Measurements from ENCODE around the gene IGFBP6.
A peak's percentile ranks its signal among the peaks of the same experiment; 100 is the strongest.

The IGFBP6 gene

DNA sequence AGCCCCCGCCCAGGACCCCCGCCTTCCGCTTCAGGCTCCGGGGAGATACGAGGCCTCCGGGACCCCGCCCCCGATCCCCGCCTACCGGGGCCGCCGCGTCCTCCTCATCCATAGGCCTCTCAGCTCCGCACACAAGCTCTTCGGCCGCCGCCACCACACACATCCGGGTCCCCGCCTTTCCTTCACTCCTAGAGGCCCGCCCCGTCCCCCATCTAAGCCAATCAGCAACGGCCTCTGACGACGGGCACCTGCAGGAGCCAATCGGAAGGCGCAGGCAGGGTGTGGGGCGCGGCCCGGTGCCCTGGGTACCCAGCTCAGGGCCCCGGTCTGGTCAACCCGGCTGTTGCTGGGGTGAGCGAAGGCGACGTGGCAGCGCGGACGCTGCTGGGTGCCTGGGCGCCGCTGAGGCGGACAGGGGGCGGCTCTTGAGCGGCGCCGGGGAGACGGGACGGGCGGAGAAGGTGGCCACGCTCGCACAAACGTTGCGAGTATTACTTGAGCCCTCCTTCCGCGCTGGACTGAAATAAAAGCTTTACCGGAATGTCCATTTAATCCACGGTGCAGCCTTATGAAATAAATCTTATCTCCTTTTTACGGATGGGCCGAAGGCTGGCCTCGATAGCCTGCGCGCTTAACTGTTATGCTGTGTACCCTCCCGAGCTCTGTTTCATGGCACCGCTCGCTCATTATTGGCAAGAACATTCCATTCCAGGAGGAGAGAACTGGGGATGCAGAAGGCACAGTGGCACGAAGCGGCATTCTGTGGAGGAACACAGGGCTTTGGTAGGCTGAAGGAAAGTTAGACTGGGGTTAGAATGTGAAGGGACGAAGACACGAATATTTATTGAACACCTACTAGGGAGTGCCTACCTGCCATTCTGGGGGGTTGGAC lies 18.0 kb upstream of the IGFBP6 start, which contains the start of gene SPRYD3 (continued):
- TF ChIP-seq ZNF324 (tag by site-specific recombination; IDR thresholded peaks at IDR 0.05) (no peak), ZNF654 (tag by site-specific recombination; IDR thresholded peaks at IDR 0.05; ENCODE audit: low read depth) (no peak), ZNF2 (tag by site-specific recombination; IDR thresholded peaks at IDR 0.05) (no peak), ZNF423 (tag by site-specific recombination; IDR thresholded peaks at IDR 0.05) (no peak; the same call in 1 of the 2 replicates), ZNF621 (tag by site-specific recombination; IDR thresholded peaks at IDR 0.05) (no peak), ZNF23 (tag by site-specific recombination; IDR thresholded peaks at IDR 0.05; ENCODE audit: borderline replicate concordance) (no peak), ZNF223 (tag by site-specific recombination; IDR thresholded peaks at IDR 0.05) (no peak), ZNF677 (tag by site-specific recombination; IDR thresholded peaks at IDR 0.05) (no peak), ZNF10 (tag by site-specific recombination; IDR thresholded peaks at IDR 0.05) (no peak), ZNF626 (tag by site-specific recombination; IDR thresholded peaks at IDR 0.05) (no peak), ZNF391 (tag by site-specific recombination; IDR thresholded peaks at IDR 0.05; ENCODE audit: borderline replicate concordance, low read depth) (no peak), ZBTB8A (tag by site-specific recombination; IDR thresholded peaks at IDR 0.05) (peak; percentile 24), ZNF311 (tag by site-specific recombination; IDR thresholded peaks at IDR 0.05; ENCODE audit: borderline replicate concordance) (no peak), ZNF292 (tag by site-specific recombination; IDR thresholded peaks at IDR 0.05; ENCODE audit: borderline replicate concordance, low read depth) (no peak), KLF9 (tag by site-specific recombination; IDR thresholded peaks at IDR 0.05; ENCODE audit: low read depth) (peak; percentile 82; the same call in 1 of the 2 replicates), ZNF140 (tag by site-specific recombination; IDR thresholded peaks at IDR 0.05) (no peak), FEZF1 (tag by site-specific recombination; IDR thresholded peaks at IDR 0.05) (no peak), ZBTB48 (tag by site-specific recombination; IDR thresholded peaks at IDR 0.05) (no peak), ZNF302 (tag by site-specific recombination; IDR thresholded peaks at IDR 0.05; ENCODE audit: low read depth) (no peak), YY2 (tag by site-specific recombination; IDR thresholded peaks at IDR 0.05) (no peak), ZNF350 (tag by site-specific recombination; IDR thresholded peaks at IDR 0.05) (no peak)
- TF ChIP-seq, protein P1, sequence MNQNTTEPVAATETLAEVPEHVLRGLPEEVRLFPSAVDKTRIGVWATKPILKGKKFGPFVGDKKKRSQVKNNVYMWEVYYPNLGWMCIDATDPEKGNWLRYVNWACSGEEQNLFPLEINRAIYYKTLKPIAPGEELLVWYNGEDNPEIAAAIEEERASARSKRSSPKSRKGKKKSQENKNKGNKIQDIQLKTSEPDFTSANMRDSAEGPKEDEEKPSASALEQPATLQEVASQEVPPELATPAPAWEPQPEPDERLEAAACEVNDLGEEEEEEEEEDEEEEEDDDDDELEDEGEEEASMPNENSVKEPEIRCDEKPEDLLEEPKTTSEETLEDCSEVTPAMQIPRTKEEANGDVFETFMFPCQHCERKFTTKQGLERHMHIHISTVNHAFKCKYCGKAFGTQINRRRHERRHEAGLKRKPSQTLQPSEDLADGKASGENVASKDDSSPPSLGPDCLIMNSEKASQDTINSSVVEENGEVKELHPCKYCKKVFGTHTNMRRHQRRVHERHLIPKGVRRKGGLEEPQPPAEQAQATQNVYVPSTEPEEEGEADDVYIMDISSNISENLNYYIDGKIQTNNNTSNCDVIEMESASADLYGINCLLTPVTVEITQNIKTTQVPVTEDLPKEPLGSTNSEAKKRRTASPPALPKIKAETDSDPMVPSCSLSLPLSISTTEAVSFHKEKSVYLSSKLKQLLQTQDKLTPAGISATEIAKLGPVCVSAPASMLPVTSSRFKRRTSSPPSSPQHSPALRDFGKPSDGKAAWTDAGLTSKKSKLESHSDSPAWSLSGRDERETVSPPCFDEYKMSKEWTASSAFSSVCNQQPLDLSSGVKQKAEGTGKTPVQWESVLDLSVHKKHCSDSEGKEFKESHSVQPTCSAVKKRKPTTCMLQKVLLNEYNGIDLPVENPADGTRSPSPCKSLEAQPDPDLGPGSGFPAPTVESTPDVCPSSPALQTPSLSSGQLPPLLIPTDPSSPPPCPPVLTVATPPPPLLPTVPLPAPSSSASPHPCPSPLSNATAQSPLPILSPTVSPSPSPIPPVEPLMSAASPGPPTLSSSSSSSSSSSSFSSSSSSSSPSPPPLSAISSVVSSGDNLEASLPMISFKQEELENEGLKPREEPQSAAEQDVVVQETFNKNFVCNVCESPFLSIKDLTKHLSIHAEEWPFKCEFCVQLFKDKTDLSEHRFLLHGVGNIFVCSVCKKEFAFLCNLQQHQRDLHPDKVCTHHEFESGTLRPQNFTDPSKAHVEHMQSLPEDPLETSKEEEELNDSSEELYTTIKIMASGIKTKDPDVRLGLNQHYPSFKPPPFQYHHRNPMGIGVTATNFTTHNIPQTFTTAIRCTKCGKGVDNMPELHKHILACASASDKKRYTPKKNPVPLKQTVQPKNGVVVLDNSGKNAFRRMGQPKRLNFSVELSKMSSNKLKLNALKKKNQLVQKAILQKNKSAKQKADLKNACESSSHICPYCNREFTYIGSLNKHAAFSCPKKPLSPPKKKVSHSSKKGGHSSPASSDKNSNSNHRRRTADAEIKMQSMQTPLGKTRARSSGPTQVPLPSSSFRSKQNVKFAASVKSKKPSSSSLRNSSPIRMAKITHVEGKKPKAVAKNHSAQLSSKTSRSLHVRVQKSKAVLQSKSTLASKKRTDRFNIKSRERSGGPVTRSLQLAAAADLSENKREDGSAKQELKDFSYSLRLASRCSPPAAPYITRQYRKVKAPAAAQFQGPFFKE (tag by site-specific recombination; IDR thresholded peaks at IDR 0.05; ENCODE audit: borderline replicate concordance): no peak
- TF ChIP-seq, protein P2, sequence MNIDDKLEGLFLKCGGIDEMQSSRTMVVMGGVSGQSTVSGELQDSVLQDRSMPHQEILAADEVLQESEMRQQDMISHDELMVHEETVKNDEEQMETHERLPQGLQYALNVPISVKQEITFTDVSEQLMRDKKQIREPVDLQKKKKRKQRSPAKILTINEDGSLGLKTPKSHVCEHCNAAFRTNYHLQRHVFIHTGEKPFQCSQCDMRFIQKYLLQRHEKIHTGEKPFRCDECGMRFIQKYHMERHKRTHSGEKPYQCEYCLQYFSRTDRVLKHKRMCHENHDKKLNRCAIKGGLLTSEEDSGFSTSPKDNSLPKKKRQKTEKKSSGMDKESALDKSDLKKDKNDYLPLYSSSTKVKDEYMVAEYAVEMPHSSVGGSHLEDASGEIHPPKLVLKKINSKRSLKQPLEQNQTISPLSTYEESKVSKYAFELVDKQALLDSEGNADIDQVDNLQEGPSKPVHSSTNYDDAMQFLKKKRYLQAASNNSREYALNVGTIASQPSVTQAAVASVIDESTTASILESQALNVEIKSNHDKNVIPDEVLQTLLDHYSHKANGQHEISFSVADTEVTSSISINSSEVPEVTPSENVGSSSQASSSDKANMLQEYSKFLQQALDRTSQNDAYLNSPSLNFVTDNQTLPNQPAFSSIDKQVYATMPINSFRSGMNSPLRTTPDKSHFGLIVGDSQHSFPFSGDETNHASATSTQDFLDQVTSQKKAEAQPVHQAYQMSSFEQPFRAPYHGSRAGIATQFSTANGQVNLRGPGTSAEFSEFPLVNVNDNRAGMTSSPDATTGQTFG (tag by site-specific recombination; IDR thresholded peaks at IDR 0.05; ENCODE audit: borderline replicate concordance): no peak
- TF ChIP-seq, protein P3, sequence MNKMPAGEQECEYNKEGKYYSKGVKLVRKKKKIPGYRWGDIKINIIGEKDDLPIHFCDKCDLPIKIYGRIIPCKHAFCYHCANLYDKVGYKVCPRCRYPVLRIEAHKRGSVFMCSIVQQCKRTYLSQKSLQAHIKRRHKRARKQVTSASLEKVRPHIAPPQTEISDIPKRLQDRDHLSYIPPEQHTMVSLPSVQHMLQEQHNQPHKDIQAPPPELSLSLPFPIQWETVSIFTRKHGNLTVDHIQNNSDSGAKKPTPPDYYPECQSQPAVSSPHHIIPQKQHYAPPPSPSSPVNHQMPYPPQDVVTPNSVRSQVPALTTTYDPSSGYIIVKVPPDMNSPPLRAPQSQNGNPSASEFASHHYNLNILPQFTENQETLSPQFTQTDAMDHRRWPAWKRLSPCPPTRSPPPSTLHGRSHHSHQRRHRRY (tag by site-specific recombination; IDR thresholded peaks at IDR 0.05): no peak
- TF ChIP-seq, protein P4, sequence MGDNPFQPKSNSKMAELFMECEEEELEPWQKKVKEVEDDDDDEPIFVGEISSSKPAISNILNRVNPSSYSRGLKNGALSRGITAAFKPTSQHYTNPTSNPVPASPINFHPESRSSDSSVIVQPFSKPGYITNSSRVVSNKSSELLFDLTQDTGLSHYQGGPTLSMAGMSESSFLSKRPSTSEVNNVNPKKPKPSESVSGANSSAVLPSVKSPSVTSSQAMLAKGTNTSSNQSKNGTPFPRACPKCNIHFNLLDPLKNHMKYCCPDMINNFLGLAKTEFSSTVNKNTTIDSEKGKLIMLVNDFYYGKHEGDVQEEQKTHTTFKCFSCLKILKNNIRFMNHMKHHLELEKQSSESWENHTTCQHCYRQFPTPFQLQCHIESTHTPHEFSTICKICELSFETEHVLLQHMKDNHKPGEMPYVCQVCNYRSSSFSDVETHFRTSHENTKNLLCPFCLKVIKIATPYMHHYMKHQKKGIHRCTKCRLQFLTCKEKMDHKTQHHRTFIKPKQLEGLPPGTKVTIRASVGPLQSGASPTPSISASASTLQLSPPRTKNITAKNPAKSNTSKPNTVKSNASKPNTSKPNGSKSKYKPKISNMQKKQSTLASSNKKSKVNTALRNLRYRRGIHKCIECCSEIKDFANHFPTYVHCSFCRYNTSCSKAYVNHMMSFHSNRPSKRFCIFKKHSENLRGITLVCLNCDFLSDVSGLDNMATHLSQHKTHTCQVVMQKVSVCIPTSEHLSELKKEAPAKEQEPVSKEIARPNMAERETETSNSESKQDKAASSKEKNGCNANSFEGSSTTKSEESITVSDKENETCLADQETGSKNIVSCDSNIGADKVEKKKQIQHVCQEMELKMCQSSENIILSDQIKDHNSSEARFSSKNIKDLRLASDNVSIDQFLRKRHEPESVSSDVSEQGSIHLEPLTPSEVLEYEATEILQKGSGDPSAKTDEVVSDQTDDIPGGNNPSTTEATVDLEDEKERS (tag by site-specific recombination; IDR thresholded peaks at IDR 0.05): no peak

Measured in HEK293 (cell line).